CD1c-positive myeloid dendritic cell (primary cell): ENCODE measurements around the gene CKMT1B.
"Not testable (repeated sequence)": the region's sequence is repeated elsewhere in the genome, so short reads cannot be mapped to it uniquely, and the experiment has no call there.

ENCODE experiments used
- DNase-seq: peaks from one replicate; pipeline ENCODE4 v3.0.0-alpha.2; 2016; ENCODE audit errors: extremely low spot score

Gene CKMT1B

GRCh38 chr15:43593328-43594190 lies at the start of gene CKMT1B:
TSS of gene CKMT1B (plus strand) at chr15:43594027. CDS start at chr15:43594219, 192 bp downstream.
- not testable (repeated sequence) for DNase-seq

- DNase-seq, result no peak
Measured at GRCh38 chr15:43544266-43544665, 49.6 kb upstream of the CKMT1B start.

- DNase-seq, result no peak
Measured at GRCh38 chr15:43545426-43545825, 48.4 kb upstream of the CKMT1B start.

- DNase-seq, result no peak
Measured at GRCh38 chr15:43547539-43547938, 46.3 kb upstream of the CKMT1B start.

GRCh38 chr15:43550527-43551363 lies 43.1 kb upstream of the CKMT1B start:
- DNase-seq, result no peak

- no peak for DNase-seq
Measured at GRCh38 chr15:43552256-43552655, 41.6 kb upstream of the CKMT1B start.

- DNase-seq, result no peak
Measured at GRCh38 chr15:43552986-43553385, 40.8 kb upstream of the CKMT1B start.

GRCh38 chr15:43562753-43563152 lies 31.1 kb upstream of the CKMT1B start:
- not testable (repeated sequence) for DNase-seq

- not testable (repeated sequence) for DNase-seq
Measured at GRCh38 chr15:43563793-43564192, 30.0 kb upstream of the CKMT1B start.

- not testable (repeated sequence) for DNase-seq
Measured at GRCh38 chr15:43566615-43567014, 27.2 kb upstream of the CKMT1B start.

- DNase-seq, result not testable (repeated sequence)
Measured at GRCh38 chr15:43574607-43575006, 19.2 kb upstream of the CKMT1B start.

- DNase-seq, result not testable (repeated sequence)
Measured at GRCh38 chr15:43589778-43590466, 3.9 kb upstream of the CKMT1B start, which contains the start of gene PPIP5K1. TSS of gene PPIP5K1 (minus strand) at chr15:43590208. CDS start at chr15:43584504, 5,704 bp downstream.

- not testable (repeated sequence) for DNase-seq
Measured at GRCh38 chr15:43592841-43593240, 986 bp upstream of the CKMT1B start.

- DNase-seq, result not testable (repeated sequence)
Measured at GRCh38 chr15:43599131-43599530, 5.3 kb downstream of the CKMT1B start.

GRCh38 chr15:43600200-43600599 lies 6.4 kb downstream of the CKMT1B start:
- not testable (repeated sequence) for DNase-seq

GRCh38 chr15:43602233-43602632 lies 8.4 kb downstream of the CKMT1B start:
- not testable (repeated sequence) for DNase-seq

- not testable (repeated sequence) for DNase-seq
Measured at GRCh38 chr15:43617750-43618149, 23.9 kb downstream of the CKMT1B start.

- not testable (repeated sequence) for DNase-seq
Measured at GRCh38 chr15:43618700-43619099, 24.9 kb downstream of the CKMT1B start, which contains the start of gene STRC. TSS of gene STRC (minus strand) at chr15:43618800. CDS start at chr15:43618722, 78 bp downstream.

- not testable (repeated sequence) for DNase-seq
Measured at GRCh38 chr15:43622068-43622799, 28.4 kb downstream of the CKMT1B start.

GRCh38 chr15:43625106-43625505 lies 31.3 kb downstream of the CKMT1B start:
- no peak for DNase-seq

- DNase-seq, result not testable (repeated sequence)
Measured at GRCh38 chr15:43626937-43627336, 33.1 kb downstream of the CKMT1B start.
